Activated gamma-delta T cell treated with Interleukin-2 at 50 U/mL for 16 hours (primary cell): ENCODE measurements around the gene NUP98.
"Not testable (repeated sequence)": the region's sequence is repeated elsewhere in the genome, so short reads cannot be mapped to it uniquely, and the experiment has no call there.

ENCODE experiments used
- DNase-seq: peaks from one replicate; pipeline ENCODE4 v3.0.0-alpha.2; 2020

The NUP98 gene

DNA sequence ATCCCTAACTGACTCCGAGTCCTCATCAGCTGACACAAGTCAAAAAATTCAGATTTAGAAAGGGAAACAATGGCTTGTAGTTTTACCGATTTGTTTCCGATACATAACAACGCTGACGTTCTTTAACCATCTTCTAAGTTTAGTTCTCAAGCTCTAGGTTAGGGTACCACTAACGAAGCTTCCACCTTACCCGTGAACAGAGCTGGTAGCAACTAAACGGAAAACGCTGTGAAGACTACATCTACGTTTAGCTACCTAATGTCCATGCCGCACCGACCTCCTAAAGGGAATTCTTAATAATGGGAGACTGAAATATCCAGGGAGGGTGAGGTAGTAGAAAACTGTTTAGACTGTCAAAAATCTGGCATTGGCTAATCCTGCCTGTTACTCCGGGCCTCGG is 1.0 kb downstream of the NUP98 start:
- no peak for DNase-seq

DNA sequence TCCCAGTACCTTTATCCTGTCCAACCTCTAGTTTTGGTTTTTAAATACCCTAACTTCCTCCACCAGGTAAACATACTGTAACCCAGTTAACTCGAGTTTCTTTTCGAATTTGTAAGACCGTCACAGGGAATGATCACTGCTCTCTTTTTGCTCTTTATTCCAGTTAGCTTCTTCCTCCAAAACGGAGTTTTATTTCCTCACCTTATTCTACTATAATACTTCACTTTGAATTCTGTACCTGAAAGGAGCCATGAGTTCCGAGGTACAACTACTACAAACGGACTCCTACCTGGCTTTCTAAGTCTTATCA is 1.4 kb downstream of the NUP98 start:
- no peak for DNase-seq

DNA sequence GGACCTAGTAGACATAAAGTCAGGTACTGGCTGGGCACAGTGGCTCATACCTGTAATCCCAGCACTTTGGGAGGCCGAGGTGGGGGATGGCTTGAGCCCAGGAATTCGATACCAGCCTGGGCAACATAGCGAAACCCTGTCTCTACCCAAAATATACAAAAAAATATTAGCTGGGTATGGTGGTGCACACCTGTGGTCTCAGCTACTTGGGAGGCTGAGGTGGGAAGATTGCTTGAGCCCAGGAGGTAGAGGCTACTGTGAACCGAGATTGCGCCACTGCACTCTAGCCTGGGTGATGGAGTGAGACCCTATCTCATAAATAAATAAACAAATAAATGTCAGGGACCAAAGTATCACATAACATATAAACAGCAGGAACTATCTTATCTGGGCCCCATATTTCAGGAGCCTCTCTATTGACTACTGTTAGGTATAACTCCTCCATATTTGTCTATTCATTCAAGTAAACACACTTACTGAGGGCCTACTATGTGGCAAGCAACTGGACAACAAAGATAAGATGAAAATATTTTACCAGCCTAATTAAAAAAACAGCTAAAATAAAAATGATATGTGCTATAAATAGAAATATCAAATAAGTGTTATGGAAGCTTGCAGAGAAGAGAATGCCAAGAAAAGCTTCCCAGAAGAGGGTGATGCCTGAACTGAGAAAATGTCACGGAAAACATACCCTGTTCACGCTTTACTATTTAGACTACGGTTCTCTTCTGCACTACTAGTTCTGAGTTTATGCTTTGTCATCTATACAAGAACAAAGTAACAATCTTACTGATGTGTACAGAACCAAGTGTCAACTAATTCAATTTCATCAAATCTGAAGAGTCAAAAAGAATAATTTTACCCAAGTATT is 2.0 kb downstream of the NUP98 start:
- DNase-seq: no peak

DNA sequence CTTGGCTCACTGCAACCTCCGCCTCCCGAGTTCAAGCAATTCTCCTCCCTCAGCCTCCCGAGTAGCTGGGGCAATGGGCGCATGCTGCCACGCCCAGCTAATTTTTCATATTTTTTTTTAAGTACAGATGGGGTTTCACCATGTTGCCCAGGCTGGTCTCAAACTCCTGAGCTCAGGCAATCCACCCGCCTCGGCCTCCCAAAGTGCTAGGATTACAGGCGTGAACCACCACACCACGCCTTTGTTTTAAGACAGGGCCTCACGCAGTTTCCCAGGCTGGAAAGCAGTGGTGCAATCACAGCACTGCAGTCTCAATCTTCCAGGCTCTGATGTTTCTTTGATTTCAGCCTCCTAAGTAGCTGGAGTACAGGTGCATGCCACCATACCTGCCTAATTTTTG is 3.0 kb downstream of the NUP98 start:
- DNase-seq: not testable (repeated sequence)

DNA sequence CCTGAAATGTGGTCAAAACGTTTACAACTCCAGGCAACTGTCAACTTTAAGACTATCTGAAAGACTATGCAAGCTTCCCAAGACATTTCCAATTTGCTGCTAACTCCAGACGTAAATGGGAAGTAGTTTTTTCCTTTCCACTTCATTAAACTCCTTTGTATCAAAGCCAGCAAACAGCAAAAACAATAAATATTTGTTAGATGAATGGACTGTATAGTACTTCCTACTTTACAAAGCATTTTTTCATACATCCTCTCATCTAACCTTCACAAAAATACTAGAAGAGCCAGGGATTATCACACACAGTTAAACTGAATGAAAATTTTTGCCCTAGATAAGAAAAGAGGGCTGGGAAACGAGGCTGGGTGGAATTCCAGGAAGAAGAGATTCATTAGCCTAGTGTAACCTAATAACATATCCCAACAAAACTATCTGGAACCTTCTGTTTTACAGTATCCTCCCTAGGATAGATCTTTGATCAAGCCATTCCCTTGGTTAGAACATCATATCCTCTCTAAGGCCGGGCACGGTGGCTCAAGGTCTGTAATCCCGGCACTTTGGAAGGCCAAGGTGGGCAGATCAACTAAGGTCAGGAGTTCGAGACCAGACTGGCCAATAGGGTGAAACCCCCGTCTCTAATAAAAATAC is 10.4 kb downstream of the NUP98 start:
- DNase-seq: no peak

DNA sequence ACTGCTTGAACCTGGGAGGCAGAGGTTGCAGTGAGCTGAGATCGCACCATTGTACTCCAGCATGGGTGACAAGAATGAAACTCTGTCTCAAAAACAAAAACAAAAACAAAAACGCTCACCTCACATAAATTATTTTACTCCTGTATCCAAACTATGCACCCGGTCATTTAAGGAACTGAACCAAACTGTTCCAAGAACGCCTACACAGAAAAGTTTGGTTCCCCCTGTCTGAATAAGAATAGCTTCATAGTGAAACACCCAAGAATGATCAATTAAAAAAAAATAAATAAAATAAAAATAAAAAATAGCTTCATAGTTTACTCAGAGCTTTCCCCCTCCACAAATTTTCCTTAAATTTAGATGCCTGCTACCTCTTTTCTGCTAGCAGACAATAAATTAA is 13.7 kb downstream of the NUP98 start:
- DNase-seq: no peak

DNA sequence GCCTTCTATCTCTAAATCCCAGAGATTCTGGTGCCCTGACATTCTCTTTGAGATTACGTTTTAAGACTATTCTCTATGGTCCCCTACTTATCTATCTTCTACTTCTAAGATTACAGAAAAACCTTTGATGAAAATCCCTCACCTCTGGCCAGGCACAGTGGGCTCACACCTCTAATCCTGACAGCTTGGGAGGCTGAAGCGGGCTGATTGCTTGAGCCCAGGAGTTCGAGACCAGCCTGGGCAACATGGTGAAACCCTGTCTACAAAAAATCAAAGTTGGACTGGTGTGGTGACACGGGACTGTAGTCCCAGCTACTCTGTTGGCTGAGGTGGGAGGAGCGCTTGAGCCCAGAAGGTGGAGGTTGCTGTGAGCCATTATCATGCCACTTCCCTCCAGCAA is 14.4 kb downstream of the NUP98 start:
- no peak for DNase-seq

DNA sequence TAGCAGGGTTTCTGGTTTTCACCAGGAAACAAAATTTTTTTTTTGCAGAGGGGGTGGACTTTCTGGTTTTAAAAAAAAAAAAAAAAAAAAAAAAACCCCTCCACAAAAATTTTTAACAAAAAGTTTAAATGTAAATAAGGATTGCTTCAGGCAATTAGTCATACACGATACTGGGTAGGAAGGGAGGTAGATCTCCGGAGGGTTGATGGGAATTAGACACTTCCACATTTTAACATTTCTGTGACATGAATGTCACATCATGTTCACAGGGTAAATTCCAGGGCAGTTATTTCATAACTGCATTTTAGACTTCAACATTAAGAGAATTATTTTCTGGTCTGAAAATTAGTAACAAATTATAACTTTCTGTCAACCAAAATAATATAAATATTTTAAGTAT is 15.9 kb downstream of the NUP98 start:
- no peak for DNase-seq

DNA sequence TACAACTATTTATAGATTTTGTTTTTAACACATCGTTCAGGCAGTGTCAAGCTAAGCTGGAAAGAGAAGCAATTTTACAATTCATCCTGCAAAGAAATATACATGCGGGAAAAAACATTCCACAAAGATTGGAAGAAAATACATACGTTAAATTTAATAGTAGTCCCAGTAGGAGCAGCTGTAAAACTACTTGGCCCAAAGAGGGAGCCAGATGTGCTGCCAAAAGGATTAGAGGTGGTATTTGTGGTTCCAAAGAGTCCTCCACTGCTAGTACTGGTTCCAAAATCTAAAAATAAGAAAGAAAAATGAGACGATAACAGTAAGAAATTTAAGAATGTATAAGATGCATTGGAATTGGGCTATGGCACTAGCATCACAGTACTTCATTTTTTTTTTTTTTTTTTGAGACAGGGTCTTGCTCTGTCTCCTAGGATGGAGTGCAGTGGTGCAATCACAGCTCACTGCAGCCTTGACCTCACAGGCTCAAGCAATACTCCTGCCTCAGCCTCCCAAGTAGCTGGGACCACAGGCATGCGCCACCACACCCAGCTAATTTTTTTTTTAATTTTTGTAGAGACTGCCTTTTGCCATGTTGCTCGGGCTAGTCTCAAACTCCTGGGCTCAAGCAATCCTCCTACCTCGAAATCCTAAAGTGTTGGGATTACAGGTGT is 21.5 kb downstream of the NUP98 start:
- DNase-seq: no peak

DNA sequence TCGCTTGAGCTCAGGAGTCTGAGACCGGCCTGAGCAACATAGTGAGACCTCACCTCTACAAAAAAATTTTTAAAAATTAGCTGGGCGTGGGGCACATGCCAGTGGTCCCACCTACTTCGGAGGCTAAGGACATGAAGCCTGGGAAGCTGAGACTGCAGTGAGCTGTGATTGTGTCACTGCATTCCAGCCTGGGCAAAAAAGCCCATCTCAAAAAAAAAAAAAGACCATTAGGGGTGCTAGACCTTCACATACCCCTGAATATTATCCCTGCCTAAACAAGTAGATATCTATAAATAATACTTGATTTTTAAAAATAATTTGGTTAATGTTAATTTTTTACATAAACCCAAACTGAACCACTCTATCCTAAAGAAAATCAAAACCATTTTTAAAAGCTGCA is 24.2 kb downstream of the NUP98 start:
- DNase-seq: no peak

DNA sequence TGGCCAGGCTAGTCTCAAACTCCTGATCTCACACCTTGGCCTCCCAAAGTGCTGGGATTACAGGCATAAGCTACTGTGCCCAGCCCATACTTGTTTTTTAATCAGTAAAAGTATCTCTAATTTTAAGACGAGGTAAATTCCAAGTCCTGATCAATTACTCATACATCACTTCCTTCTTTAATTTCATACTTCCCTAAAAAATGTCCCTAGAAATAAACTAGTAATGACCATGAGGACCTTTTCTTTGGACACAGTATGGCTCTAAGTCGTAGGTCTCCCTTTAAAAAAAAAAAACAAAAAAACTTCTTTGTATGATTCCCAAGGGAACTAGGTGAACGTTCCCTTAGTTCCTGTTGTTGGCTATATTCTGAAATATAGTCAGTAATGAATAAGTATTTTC is 29.8 kb downstream of the NUP98 start:
- DNase-seq: no peak

DNA sequence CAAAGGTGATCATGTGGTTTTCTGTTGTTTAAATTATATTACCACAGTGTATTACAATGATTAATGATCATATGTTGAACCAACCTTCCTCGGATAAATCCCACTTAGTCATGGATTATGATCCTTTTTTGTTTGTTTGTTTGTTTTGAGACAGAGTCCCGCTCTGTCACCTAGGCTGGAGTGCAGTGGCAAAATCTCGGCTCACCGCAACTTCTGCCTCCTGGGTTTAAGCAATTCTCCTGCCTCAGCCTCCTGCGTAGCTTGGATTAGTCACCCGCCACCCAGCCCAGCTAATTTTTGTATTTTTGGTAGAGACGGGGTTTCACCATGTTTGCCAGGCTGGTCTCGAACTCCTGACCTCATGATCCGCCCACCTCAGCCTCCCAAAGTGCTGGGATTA is 30.5 kb downstream of the NUP98 start:
- not testable (repeated sequence) for DNase-seq

DNA sequence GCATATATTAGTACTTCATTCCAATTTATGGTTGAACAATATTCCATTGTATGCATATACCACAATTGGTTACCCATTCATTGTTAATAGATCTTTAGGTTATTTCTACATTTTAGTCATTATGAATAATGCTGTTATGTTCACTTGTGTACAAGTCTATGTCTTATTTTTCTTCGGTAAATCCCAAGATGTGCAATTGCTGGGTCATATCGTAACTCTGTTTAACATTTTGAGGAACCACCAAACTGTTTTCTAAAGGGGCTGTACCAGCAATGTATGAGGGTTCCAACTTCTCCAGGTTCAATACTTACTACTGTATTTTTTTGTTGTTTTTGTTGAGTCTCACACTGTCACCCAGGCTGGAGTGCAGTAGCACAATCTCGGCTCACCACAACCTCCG is 33.1 kb downstream of the NUP98 start:
- no peak for DNase-seq

DNA sequence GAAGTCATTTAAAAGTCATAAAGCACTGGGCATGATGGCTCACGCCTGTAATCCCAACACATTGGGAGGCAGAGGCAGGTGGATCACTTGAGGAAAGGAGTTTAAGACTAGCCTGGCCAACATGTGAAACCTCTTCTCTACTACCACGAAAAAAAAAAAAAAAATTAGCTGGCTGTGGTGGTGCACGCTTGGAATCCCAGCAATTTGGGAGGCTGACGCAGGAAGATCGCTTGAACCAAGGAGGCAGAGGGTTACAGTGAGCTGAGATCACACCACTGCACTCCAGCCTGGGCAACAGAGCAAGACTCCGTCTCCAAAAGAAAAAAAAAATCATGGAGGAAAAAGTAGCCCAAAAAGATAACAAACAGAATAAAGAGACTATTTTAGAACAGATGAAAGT is 42.2 kb downstream of the NUP98 start:
- no peak for DNase-seq

DNA sequence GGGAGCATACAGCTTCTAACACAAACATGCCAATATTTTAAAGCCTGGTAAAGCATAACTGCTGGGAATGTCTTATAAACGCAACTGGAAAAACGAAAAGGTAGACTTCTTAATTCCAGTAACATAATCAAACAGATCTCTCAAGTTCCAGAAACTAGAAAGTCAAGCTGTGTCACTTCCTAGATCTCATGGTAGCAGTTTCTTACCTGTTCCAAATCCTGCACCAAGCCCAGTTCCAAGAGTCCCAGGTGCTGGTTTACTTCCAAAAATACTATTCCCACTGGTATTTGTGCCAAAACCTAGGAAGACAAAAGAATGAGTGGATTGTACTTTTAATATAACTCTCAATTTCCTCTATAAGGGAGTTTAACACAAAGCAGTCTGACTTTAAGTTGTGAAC is 44.2 kb downstream of the NUP98 start:
- DNase-seq: no peak

DNA sequence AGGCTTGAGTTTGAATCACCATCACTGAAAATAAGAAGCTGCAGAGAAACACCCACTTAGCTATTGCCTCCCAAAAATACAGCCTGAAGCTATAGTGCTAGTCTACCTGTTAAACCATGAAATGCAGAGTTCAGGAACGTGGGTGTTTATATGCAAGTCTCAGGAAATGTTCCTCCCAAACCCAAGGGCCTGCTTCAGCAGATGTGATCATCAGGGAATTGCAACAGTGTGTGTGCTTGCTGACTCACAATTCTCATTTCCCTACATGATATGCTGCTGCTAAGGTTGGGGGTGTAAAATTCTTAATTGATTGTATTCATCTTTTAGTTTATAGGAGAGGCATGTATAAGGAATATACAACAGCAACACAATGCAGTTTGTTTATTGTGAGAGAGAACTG is 49.6 kb downstream of the NUP98 start:
- no peak for DNase-seq

DNA sequence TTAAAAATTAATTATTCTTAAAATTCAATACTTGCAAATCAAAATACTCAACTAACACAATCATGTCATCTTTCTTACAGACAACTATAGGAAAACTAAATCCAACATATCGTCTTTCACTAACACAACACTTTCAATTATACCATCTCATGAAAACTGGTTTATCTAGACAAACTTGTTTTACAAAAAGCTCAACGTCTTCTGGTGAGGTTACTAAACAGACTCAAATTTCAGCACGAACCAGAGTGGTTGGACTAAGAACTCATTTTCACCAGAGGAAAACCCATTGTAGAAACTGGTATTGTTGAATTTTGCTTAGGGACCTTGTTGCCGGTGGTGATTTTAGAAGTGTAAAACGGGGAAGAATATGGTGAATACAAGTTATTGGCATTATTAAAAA is 52.2 kb downstream of the NUP98 start:
- DNase-seq: no peak

DNA sequence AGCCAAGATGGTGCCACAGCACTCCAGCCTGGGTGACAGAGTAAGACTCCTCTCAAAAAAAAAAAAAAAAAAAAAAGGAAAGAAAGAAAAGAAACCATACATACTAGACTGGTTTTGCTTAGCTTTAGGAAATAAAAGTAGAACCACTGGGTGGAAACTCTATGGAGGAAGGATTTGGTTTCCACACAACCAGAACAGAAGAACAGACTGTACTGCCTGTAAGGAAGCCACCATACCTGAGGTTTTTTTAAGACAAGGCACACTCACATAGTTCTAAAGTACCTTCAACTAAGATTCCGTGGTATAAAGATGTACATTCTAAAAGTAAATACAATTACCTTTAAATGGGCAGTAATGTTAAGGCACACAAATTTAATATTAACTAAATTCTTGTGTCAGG is 58.6 kb downstream of the NUP98 start:
- DNase-seq: no peak

DNA sequence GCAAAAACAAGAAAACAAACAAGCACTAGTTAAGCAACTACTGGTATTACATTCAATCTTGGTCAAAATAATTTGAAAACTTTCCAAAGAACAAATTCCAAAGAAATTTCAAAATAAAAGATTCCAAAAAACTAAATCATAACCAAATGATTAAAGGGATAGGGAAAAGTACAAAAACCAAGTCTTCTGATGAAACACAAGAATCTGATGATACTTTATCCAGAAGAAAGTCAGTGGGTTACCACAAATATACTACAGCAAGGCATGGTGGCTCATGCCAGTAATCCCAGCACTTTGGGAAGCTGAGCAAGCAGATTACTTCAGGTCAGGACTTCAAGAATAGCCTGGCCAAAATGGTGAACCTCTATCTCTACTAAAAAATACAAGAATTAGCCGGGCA is 59.1 kb downstream of the NUP98 start:
- no peak for DNase-seq

DNA sequence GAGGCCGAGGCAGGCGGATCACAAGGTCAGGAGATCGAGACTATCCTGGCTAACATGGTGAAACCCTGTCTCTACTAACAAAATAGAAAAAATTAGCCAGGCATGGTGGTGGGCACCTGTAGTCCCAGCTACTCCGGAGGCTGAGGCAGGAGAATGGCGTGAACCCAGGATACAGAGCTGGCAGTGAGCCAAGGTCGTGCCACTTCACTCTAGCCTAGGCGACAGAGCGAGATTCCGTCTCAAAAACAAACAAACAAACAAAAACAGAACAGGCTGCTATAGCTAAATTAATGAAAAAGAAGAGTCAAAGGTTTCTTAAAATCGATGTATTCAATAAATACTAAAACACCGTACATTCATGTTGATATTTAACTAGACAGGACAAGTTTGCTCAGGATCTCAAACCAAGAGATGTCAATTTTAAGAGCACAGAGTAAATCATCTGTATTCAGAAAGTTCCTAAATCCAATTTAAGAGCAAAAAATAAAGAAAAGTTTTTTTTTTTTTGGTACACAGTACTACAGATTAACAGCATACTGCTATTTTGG is 59.9 kb downstream of the NUP98 start:
- no peak for DNase-seq

DNA sequence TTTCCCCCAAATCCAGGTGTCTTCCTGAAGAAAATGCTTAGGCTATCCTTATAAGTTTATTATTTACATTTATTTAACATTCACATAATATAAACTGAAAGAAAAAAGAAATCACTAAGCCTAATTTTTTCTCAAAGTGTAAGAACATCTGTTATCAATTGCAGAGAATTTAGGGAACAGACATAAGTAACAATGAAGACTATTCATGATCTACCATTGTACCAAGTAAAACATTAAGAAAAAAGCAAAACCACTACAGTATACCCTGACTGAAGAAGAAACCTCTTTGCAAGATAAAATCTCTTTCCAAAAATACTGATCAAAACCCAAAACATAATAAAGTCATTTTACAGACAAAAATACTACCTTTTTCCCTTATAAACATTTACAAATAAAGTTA is 60.5 kb downstream of the NUP98 start:
- no peak for DNase-seq

DNA sequence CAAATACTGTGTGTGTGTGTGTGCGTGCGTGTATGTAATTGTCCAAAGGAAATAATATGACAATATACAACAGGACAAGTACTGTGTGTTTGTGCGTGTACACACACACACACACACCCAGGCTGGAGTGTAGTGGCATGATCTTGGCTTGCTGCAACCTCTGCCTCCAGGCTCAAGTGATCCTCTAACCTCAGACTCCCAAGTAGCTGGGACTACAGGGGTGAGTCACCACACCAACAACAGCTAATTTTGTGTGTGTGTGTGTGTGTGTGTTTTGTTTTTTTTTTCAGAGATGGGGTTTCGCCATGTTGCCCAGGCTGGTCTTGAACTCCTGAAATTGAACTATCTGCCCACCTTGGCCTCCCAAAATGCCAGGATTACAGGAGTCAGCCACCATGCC is 61.5 kb downstream of the NUP98 start:
- no peak for DNase-seq

DNA sequence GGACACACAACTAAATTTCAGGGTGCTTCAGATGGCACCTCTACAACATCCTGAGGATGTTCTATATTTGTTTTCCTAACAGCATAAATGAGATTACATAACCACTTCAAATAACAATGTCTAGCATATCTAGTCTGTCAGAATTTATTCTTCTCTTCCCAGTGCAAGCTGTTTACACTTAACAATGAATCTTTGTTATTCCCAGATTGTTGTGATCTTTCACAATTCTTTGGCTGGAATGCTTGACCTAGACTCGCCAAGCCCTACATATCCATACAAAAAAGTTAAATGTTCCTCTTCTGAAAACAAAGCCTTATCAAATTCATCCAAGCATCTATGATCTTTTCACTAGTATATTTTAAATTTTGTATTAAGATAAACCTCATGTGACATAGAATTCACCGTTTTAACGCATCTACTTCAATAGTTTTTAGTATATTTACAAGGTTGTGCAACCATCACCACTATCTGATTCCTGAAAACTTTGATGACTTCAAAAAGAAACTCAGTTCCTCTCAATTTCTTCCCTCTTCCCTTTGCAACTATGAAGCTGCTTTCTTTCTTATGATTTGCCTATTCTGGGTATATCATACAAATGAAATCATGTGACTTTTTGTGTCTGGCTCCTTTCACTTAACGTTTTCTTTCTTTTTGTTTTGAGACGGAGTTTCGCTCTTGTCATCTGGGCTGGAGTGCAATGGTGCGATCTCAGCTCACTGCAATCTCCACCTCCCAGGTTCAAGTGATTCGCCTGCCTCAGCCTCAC is 64.5 kb downstream of the NUP98 start:
- DNase-seq: no peak
